Measurements from ENCODE around the gene ELAVL3. TPM values are rescaled to one million over a fixed set of nuclear protein-coding genes. Genes with fewer than 3 reads are reported as not detected.
"Not testable (repeated sequence)": the region's sequence is repeated elsewhere in the genome, so short reads cannot be mapped to it uniquely, and the experiment has no call there.

The ELAVL3 gene
- polyA plus RNA-seq, 1 donor from 2014 or later = 38.7 TPM

DNA sequence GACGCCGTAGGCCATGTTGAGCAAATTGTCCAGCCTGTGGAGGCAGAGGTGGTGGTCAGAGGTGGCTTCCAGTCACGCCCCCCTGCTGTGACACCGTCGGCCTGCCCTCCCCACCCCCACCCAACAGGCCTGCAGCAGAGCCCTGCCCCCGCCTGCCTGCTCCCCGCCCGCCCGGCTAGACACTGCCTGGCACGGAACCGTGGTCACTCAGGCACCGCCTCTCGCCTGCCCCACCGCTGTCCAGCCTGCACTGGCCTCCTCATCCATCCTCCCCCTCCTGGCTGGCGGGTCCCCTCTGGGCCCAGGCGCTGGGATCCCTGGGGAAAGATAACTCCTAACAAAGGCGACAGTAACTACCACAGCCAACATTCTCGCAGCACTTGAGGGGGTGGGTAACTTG lies 23.7 kb downstream of the ELAVL3 start:
- no peak overlapping the region for H2AFZ ChIP-seq (ENCODE audit: low read depth, low read length)
- H3K79me2 ChIP-seq (replicated peaks; ENCODE audit: insufficient read depth, low read length) = no peaks in the 10 kb centered on the region
- H3K9me3 ChIP-seq (ENCODE audit: low read length) = no peaks in the 10 kb centered on the region
- no peaks in the 10 kb centered on the region for H3F3A ChIP-seq (ENCODE audit: insufficient read depth, low read length, poor library complexity, severe bottlenecking)
- H3K4me2 ChIP-seq (ENCODE audit: low read length) = no peak overlapping the region
- no peak overlapping the region for H3K9ac ChIP-seq (ENCODE audit: low read length)
- no peaks in the 10 kb centered on the region for H3K27me3 ChIP-seq (ENCODE audit: insufficient read depth, low read depth, low read length)
- H3K4me3 ChIP-seq (ENCODE audit: low read length) = no peak overlapping the region
- H3K27ac ChIP-seq (ENCODE audit: low read length) = no peak overlapping the region
- no peaks in the 10 kb centered on the region for H4K20me1 ChIP-seq (ENCODE audit: insufficient read depth)
- no peaks in the 10 kb centered on the region for H3K36me3 ChIP-seq (ENCODE audit: insufficient read depth, low read length)
- no peak for TF ChIP-seq POLR2AphosphoS5 (IDR thresholded peaks at IDR 0.05)
- TF ChIP-seq TAF1 (IDR thresholded peaks at IDR 0.05; ENCODE audit: low read depth) = no peak
- TF ChIP-seq MXI1 (conservative IDR thresholded peaks at IDR 0.05; ENCODE audit: poor library complexity, severe bottlenecking) = no peak
- no peaks in the 10 kb centered on the region for H3K9me2 ChIP-seq (ENCODE audit: insufficient read depth, low read length)

DNA sequence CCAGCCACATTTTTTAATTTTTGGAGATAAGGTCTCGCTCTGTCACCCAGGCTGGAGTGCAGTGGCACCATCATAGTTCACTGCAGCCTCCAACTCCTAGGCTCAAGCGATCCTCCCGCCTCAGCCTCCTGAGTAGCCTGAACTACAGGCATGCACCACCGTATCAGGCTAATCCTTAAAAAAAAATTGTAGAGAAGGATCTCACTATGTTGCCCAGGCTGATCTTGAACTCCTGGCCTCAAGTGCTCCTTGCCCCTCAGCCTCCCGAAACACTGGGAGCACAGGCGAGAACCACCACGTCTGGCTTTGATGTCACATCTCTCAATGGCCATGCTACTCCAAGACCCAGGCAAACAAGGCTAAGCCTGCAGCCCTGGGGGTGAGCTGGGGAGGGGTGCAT lies 24.2 kb downstream of the ELAVL3 start:
- Histone ChIP-seq H3K27ac (ENCODE audit: low read length) (no peak overlapping the region), H3K4me3 (ENCODE audit: low read length) (no peak overlapping the region), H2AFZ (ENCODE audit: low read depth, low read length) (no peak overlapping the region), H3K9ac (ENCODE audit: low read length) (no peak overlapping the region), H3K36me3 (ENCODE audit: insufficient read depth, low read length) (no peaks in the 10 kb centered on the region), H3K4me2 (ENCODE audit: low read length) (no peak overlapping the region), H3F3A (ENCODE audit: insufficient read depth, low read length, poor library complexity, severe bottlenecking) (no peaks in the 10 kb centered on the region), H3K79me2 (replicated peaks; ENCODE audit: insufficient read depth, low read length) (no peaks in the 10 kb centered on the region), H3K27me3 (ENCODE audit: insufficient read depth, low read depth, low read length) (no peaks in the 10 kb centered on the region), H3K9me2 (ENCODE audit: insufficient read depth, low read length) (no peaks in the 10 kb centered on the region), H4K20me1 (ENCODE audit: insufficient read depth) (no peaks in the 10 kb centered on the region), H3K9me3 (ENCODE audit: low read length) (no peaks in the 10 kb centered on the region)
- no peak for TF ChIP-seq TAF1 (IDR thresholded peaks at IDR 0.05; ENCODE audit: low read depth)
- TF ChIP-seq EZH2 (IDR thresholded peaks at IDR 0.05; ENCODE audit: borderline replicate concordance, insufficient read depth, low read length, poor library complexity, severe bottlenecking) = no peak
- TF ChIP-seq, protein P1, sequence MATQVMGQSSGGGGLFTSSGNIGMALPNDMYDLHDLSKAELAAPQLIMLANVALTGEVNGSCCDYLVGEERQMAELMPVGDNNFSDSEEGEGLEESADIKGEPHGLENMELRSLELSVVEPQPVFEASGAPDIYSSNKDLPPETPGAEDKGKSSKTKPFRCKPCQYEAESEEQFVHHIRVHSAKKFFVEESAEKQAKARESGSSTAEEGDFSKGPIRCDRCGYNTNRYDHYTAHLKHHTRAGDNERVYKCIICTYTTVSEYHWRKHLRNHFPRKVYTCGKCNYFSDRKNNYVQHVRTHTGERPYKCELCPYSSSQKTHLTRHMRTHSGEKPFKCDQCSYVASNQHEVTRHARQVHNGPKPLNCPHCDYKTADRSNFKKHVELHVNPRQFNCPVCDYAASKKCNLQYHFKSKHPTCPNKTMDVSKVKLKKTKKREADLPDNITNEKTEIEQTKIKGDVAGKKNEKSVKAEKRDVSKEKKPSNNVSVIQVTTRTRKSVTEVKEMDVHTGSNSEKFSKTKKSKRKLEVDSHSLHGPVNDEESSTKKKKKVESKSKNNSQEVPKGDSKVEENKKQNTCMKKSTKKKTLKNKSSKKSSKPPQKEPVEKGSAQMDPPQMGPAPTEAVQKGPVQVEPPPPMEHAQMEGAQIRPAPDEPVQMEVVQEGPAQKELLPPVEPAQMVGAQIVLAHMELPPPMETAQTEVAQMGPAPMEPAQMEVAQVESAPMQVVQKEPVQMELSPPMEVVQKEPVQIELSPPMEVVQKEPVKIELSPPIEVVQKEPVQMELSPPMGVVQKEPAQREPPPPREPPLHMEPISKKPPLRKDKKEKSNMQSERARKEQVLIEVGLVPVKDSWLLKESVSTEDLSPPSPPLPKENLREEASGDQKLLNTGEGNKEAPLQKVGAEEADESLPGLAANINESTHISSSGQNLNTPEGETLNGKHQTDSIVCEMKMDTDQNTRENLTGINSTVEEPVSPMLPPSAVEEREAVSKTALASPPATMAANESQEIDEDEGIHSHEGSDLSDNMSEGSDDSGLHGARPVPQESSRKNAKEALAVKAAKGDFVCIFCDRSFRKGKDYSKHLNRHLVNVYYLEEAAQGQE (IDR thresholded peaks at IDR 0.05; ENCODE audit: borderline replicate concordance) = no peak
- TF ChIP-seq, protein P2, sequence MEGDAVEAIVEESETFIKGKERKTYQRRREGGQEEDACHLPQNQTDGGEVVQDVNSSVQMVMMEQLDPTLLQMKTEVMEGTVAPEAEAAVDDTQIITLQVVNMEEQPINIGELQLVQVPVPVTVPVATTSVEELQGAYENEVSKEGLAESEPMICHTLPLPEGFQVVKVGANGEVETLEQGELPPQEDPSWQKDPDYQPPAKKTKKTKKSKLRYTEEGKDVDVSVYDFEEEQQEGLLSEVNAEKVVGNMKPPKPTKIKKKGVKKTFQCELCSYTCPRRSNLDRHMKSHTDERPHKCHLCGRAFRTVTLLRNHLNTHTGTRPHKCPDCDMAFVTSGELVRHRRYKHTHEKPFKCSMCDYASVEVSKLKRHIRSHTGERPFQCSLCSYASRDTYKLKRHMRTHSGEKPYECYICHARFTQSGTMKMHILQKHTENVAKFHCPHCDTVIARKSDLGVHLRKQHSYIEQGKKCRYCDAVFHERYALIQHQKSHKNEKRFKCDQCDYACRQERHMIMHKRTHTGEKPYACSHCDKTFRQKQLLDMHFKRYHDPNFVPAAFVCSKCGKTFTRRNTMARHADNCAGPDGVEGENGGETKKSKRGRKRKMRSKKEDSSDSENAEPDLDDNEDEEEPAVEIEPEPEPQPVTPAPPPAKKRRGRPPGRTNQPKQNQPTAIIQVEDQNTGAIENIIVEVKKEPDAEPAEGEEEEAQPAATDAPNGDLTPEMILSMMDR (IDR thresholded peaks at IDR 0.05; ENCODE audit: poor library complexity, severe bottlenecking) = no peak
- no peak for TF ChIP-seq MXI1 (conservative IDR thresholded peaks at IDR 0.05; ENCODE audit: poor library complexity, severe bottlenecking)
- TF ChIP-seq EP300 (conservative IDR thresholded peaks at IDR 0.05; ENCODE audit: poor library complexity, severe bottlenecking) = no peak
- TF ChIP-seq POLR2AphosphoS5 (IDR thresholded peaks at IDR 0.05) = no peak
- no peak for TF ChIP-seq SMC3 (conservative IDR thresholded peaks at IDR 0.05; ENCODE audit: poor library complexity)
- no peak for TF ChIP-seq RAD21 (conservative IDR thresholded peaks at IDR 0.05)

DNA sequence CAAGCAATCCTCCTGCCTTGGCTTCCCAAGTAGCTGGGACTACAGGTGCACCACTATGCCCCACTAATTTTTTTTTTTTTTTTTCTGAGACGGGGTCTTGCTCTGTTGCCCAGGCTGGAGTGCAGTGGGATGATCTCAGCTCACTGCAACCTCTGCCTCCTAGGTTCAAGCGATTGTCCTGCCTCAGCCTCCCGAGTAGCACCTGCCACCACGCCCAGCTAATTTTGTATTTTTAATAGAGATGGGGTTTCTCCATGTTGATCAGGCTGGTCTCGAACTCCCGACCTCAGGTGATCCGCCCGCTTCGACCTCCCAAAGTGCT lies 25.7 kb downstream of the ELAVL3 start:
- not testable (repeated sequence) for H3K9me2 ChIP-seq (ENCODE audit: insufficient read depth, low read length); H3K36me3 ChIP-seq (ENCODE audit: insufficient read depth, low read length); H3F3A ChIP-seq (ENCODE audit: insufficient read depth, low read length, poor library complexity, severe bottlenecking); H3K27ac ChIP-seq (ENCODE audit: low read length); H2AFZ ChIP-seq (ENCODE audit: low read depth, low read length); H4K20me1 ChIP-seq (ENCODE audit: insufficient read depth); H3K27me3 ChIP-seq (ENCODE audit: insufficient read depth, low read depth, low read length); H3K4me2 ChIP-seq (ENCODE audit: low read length); H3K79me2 ChIP-seq (replicated peaks; ENCODE audit: insufficient read depth, low read length); H3K9ac ChIP-seq (ENCODE audit: low read length); H3K4me3 ChIP-seq (ENCODE audit: low read length); H3K9me3 ChIP-seq (ENCODE audit: low read length)
